Posterior vena cava (tissue), 2 donors: ENCODE results near the gene SERTAD1. TPM values are rescaled to one million over a fixed set of nuclear protein-coding genes. Genes with fewer than 3 reads are reported as not detected.
A peak's percentile ranks its signal among the peaks of the same experiment; 100 is the strongest.
"Not testable (repeated sequence)": the region's sequence is repeated elsewhere in the genome, so short reads cannot be mapped to it uniquely, and the experiment has no call there.

Experiments used
- DNase-seq: peaks from one replicate; pipeline ENCODE4 v3.0.0-alpha.2; 2020; ENCODE audit warnings: low spot score
- intact Hi-C, 2 donors: fragments of 100-400 bp; cut with DNase I; formaldehyde crosslinking; loops; one replicate each; pipeline versions ENCODE4 v1.14.1 to v1.14.2; 2022 to 2023
- total RNA-seq, 2 donors: library from RNA; stranded (reverse); fragmentation: NEBNext Ultra II Directional; extraction: Animal tissue kit (Norgen Biotek cat#: 25700); gene quantifications; one replicate each; pipeline ENCODE4 v1.2.1, GENCODE V29; 2021
- donor health status: DM: yes; HTN: yes; CAD: no.
- donor health status: DM: yes; HTN: yes; CAD: no.

The SERTAD1 gene
- total RNA-seq, 2 donors from 2014 or later: 12.2 to 16.2 TPM

DNA sequence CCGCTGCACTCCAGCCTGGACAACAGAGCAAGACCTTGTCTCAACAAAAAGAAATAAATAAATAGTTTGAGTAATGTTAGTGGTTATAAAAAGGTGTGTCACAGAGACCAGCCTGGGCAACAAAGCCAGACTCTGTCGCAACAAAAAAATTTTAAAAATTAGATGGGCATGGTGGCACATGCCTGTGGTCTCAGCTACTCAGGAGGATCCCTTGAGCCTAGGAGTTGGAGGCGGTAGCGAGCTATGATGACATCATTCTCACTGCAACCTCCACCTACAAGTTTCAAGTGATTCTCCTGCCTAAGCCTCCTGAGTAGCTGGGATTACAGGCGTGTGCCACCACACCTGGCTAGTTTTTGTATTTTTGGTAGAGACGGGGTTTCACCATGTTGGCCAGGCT, 28.2 kb upstream of the SERTAD1 start:
- DNase-seq, intact Hi-C loops: not testable (repeated sequence)

DNA sequence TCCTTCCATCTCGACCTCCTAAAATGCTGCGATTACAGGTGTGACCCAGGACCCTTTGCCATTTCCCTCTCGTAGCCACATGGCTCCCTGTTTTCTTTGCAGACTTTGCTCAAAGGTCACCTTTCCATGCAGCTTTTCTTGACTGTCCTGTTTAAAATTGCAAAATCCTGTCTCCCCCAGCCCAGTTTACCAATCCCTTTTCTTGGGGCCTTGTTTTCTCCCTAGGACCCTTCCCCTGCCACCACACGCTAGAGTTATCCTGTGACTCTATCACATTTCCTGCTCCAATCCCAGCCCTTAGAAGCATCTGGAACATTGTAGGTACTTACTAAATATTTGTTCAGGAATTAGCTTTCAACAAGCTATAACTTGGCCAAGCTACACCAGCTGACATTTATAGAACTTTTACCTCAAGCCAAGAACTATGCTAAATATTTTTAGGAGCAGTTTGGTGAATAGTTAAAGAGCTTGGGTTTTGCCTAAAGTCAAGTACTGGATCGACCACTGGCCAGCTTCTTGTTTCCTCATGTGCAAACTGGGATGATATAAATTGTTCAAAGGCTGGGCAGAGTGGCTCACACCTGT, 27.5 kb upstream of the SERTAD1 start:
- intact Hi-C loops: no loop called here
- DNase-seq: no peak

GRCh38 chr19:40452016-40452415, 26.2 kb upstream of the SERTAD1 start:
- no peak for DNase-seq
- intact Hi-C loops: no loop called here

- intact Hi-C loops: no loop called here
- DNase-seq: no peak
Measured at GRCh38 chr19:40450664-40451063, 24.9 kb upstream of the SERTAD1 start.

DNA sequence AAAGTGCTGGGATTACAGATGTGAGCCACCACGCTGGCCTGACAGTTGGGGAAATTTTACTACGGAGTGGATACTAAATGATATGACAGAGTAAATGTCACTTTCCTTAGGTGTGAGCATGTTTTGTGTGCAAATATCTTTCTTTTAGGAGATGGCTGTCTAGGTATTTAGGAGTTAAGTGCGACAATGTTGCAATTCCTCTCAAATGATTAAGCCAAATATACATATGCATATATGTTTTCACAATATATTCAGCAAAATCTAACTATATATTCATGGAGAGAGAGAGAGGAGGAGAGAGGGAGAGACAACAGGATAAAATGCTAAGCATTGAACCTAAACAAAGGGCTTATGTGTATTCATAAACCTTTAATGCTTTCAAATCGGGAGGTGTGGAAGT, 23.7 kb upstream of the SERTAD1 start:
- intact Hi-C loops: loop anchor here in 1 of 2 donors (10.0 kb wide), 1 partner anchor 105 kb away; the partner anchor contains the start of genes C19orf47 and PLD3
- DNase-seq: no peak

GRCh38 chr19:40446263-40446784, 20.5 kb upstream of the SERTAD1 start:
- no peak for DNase-seq
- intact Hi-C loops: loop anchor here in 1 of 2 donors (10.0 kb wide), 1 partner anchor 102 kb away; the partner anchor contains the start of genes C19orf47 and PLD3

- no peak for DNase-seq
- intact Hi-C loops: loop anchor here in 1 of 2 donors (10.0 kb wide), 1 partner anchor 101 kb away; the partner anchor contains the start of genes C19orf47 and PLD3
Measured at GRCh38 chr19:40445780-40446262, 20.0 kb upstream of the SERTAD1 start.

DNA sequence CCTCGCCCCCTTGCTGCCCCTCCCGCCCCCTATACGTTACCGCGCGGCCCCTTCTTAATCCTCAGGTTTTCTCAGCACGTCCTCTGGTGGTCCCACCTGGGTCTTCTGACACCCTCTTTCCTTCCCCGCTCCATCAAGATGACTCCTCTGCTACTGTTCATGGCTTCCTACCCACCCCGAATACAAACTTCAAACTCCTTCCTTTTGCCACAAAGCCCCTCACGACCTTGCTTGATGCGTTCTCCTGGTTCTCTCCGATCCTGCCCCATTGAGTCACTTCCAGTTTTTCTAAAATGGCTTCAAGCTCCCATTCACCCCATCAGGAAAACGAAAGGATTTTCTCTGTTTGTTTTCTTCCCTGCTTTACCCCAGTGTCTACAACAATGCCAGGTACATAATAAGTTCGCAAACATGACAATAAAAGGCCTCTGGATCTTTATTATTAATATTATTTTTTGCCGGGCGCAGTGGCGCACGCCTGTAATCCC, 19.1 kb upstream of the SERTAD1 start:
- no peak for DNase-seq
- intact Hi-C loops: loop anchor here in 1 of 2 donors (10.0 kb wide), 1 partner anchor 100 kb away; the partner anchor contains the start of genes C19orf47 and PLD3

DNA sequence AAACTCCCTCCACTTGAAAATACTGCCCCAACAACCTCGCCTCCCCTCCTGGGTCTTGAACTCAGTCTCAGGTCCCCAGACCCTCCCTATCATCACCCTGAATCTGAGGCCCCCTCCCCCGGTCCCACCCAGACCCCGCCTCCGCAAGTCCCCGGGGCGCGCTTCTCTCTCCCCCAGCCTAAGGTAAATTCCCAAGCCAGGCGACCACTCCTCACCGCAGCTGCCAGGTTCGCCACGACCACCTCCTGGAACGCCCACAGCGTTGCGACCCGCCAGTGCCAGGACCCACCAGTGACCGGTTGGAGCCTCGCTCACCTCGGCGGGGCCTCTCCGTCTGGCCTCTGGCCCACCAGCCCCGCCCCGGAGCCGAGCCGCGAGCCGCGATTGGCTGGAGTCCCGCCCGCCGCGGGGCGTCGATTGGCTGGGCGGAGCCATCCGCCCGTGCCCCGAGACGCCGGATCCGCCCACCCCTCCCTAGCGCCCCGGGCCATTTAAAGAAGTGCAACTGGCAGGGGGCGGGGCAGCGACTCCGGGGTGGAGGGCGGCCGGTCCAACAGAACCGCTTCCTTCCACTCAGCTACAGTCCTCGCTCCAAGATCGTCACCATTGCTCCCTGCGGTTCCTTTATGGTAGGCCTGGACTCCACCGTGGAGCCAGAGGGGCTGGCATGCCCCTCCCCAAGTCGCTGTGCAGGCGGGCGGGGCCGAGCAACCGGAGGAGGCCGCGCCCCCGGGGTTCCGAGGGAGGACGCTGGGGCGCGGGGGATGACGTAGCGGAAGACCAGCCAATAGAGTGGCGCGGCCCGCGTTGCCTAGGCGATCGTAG, 18.4 kb upstream of the SERTAD1 start, which contains the start of gene SERTAD3:
TSS of gene SERTAD3 (minus strand) at position 336 of the 825 bp plus-strand sequence. CDS start 2,255 bp downstream, outside the sequence.
- peak; percentile 99 for DNase-seq
- intact Hi-C loops: loop anchor here in 1 of 2 donors (10.0 kb wide), 1 partner anchor 99 kb away; the partner anchor contains the start of genes C19orf47 and PLD3

- intact Hi-C loops: loop anchor here in 1 of 2 donors (10.0 kb wide), 1 partner anchor 99 kb away; the partner anchor contains the start of genes C19orf47 and PLD3
- DNase-seq: peak; percentile 100
Measured at GRCh38 chr19:40443131-40443999, 17.6 kb upstream of the SERTAD1 start.

GRCh38 chr19:40442328-40443130, 16.7 kb upstream of the SERTAD1 start:
- intact Hi-C loops: loop anchor here in 1 of 2 donors (10.0 kb wide), 1 partner anchor 98 kb away; the partner anchor contains the start of genes C19orf47 and PLD3
- DNase-seq: no peak

DNA sequence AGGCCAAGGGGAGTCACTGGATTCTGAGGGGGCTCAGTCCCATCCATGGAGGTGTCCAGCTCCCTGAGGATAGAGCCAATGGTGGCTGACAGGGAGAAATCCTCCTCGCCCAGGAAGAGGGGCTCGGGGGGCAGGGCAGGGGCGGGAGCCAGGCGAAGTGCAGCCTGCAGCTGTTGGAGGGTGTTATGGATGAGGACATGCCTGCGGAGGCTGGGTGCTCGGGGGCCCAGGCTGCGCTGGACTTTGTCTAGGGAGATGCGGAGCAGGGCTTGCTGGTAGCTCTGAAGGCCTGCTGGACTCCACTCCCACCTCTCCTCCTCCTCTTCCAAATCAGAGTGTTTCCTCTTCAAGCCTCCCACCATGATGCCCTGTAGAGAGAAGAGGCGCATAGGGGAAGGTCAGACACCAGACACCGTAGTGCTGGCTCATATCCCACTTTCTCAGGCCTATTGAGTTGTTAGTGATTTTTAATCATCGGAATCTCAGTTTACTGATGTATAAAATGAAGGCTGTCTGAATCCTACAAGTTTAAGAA, 16.0 kb upstream of the SERTAD1 start:
- DNase-seq: no peak
- intact Hi-C loops: loop anchor here in 1 of 2 donors (10.0 kb wide), 1 partner anchor 97 kb away; the partner anchor contains the start of genes C19orf47 and PLD3

- intact Hi-C loops: no loop called here
Measured at GRCh38 chr19:40438284-40438683, 12.5 kb upstream of the SERTAD1 start.

GRCh38 chr19:40433391-40434216, 7.8 kb upstream of the SERTAD1 start:
- intact Hi-C loops: no loop called here
- peak; percentile 96 for DNase-seq

More at GRCh38 chr19:40438284-40438683, 12.5 kb upstream of the SERTAD1 start:
- no peak for DNase-seq

DNA sequence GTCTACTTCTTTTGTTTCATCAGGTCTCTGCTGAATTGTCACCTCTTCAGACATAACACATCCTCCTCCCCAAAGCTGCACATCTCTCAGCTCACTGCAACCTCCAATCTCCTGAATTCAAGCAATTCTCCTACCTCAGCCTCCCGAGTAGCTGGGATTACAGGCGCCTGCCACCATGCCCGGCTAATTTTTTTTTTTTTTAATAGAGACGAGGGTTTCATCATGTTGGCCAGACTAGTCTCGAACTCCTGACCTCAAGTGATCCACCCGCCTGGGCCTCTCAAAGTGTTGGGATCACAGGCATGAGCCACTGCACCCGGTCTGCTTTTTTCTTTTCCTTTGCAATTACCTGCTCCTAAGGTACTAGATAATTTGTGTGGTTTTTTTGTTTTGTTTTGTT, 7.0 kb upstream of the SERTAD1 start:
- intact Hi-C loops, DNase-seq: not testable (repeated sequence)

GRCh38 chr19:40431698-40432097, 5.9 kb upstream of the SERTAD1 start:
- intact Hi-C loops: no loop called here
- no peak for DNase-seq
